OCI-LY3 (cell line): ENCODE measurements around the gene PRMT5.
A peak's percentile ranks its signal among the peaks of the same experiment; 100 is the strongest.

Source experiments
- H2AFZ ChIP-seq: fragments of 200-600, 300-600 bp; shearing (Covaris generic); 2 replicates; pipeline ENCODE4 v1.6.0; 2014; ENCODE audit warnings: antibody characterized with exemption, low read depth, low read length
- H3K27ac ChIP-seq: fragments of 200-600, 300-600 bp; sonication (generic); 2 replicates; pipeline ENCODE4 v1.5.1; 2014; ENCODE audit warnings: mild to moderate bottlenecking, low read length, moderate library complexity, mixed read lengths
- H3K27me3 ChIP-seq: fragments of 200-600, 300-600 bp; sonication (generic); 2 replicates; pipeline ENCODE4 v1.6.1; 2014; ENCODE audit warnings: low read depth, low read length, mixed read lengths
- H3K36me3 ChIP-seq: fragments of 200-600, 300-600 bp; sonication (generic); replicated peaks from 2 replicates; pipeline ENCODE3; 2014; ENCODE audit warnings: low read depth, low read length, mixed read lengths
- H3K4me1 ChIP-seq: fragments of 300-600, 200-600 bp; sonication (generic); 2 replicates; pipeline ENCODE4 v1.6.1; 2014; ENCODE audit warnings: low read length, mixed read lengths
- H3K4me2 ChIP-seq: fragments of 200-600, 300-600 bp; sonication (generic); 2 replicates; pipeline ENCODE4 v1.6.1; 2014; ENCODE audit warnings: low read length, mixed read lengths
- H3K4me3 ChIP-seq: fragments of 300-600, 200-600 bp; sonication (generic); 2 replicates; pipeline ENCODE4 v1.5.1; 2014; ENCODE audit warnings: antibody characterized with exemption, mild to moderate bottlenecking, low read length, moderate library complexity
- H3K79me2 ChIP-seq: fragments of 300-600, 200-600 bp; shearing (Covaris generic); 2 replicates; pipeline ENCODE4 v1.6.1; 2014; ENCODE audit warnings: mild to moderate bottlenecking, low read length, mixed read lengths
- H3K9ac ChIP-seq: fragments of 300-600, 200-600 bp; shearing (Covaris generic); 2 replicates; pipeline ENCODE4 v1.6.0; 2014; ENCODE audit warnings: mild to moderate bottlenecking, low read length, moderate library complexity
- H3K9me3 ChIP-seq: fragments of 200-600, 300-600 bp; shearing (Covaris generic); 2 replicates; pipeline ENCODE4 v1.6.1; 2014; ENCODE audit warnings: low read length, mixed read lengths; ENCODE audit not compliant: insufficient read depth
- H4K20me1 ChIP-seq: fragments of 200-600, 300-600 bp; sonication (generic); 2 replicates; pipeline ENCODE4 v1.6.1; 2016; ENCODE audit warnings: low read length, mixed read lengths; ENCODE audit not compliant: insufficient read depth
- CTCF ChIP-seq: fragments of 200-600, 300-600 bp; sonication (generic); IDR thresholded peaks from 2 replicates; pipeline ENCODE4 v1.5.1; 2014; ENCODE audit warnings: antibody characterized with exemption, low read length, low read depth
- EZH2phosphoT487 ChIP-seq: fragments of 200-600 bp; shearing (Covaris generic); IDR thresholded peaks from 2 replicates; pipeline ENCODE4 v1.6.1; 2018; ENCODE audit warnings: antibody characterized with exemption, mixed run types, low read depth

The PRMT5 gene

GRCh38 chr14:22903742-22904087 is 25.5 kb downstream of the PRMT5 start:
- no peak overlapping the region for H2AFZ ChIP-seq
- H4K20me1 ChIP-seq = no peaks in the 10 kb centered on the region
- no peaks in the 10 kb centered on the region for H3K9me3 ChIP-seq
- no peak overlapping the region for H3K9ac ChIP-seq
- peaks cover 64% of the 10 kb centered on the region for H3K36me3 ChIP-seq
- H3K27me3 ChIP-seq = no peaks in the 10 kb centered on the region
- no peaks in the 10 kb centered on the region for H3K4me1 ChIP-seq
- no peak overlapping the region for H3K4me3 ChIP-seq
- TF ChIP-seq CTCF = no peak
- no peak for TF ChIP-seq EZH2phosphoT487
- H3K27ac ChIP-seq = no peak overlapping the region
- H3K79me2 ChIP-seq = no peaks in the 10 kb centered on the region; the same call in 1 of the 2 replicates
- no peak overlapping the region for H3K4me2 ChIP-seq

GRCh38 chr14:22901799-22902198 is 27.4 kb downstream of the PRMT5 start:
- TF ChIP-seq CTCF (no peak), EZH2phosphoT487 (no peak)
- no peak overlapping the region for H3K4me3 ChIP-seq
- no peak overlapping the region for H3K4me2 ChIP-seq
- peaks cover 71% of the 10 kb centered on the region for H3K36me3 ChIP-seq
- H3K27me3 ChIP-seq = no peaks in the 10 kb centered on the region
- H3K4me1 ChIP-seq = no peaks in the 10 kb centered on the region
- no peaks in the 10 kb centered on the region for H3K9me3 ChIP-seq
- H4K20me1 ChIP-seq = no peaks in the 10 kb centered on the region
- no peaks in the 10 kb centered on the region for H3K79me2 ChIP-seq
- H3K27ac ChIP-seq = no peak overlapping the region
- no peak overlapping the region for H2AFZ ChIP-seq
- H3K9ac ChIP-seq = no peak overlapping the region

GRCh38 chr14:22900081-22900799 is 28.9 kb downstream of the PRMT5 start:
- no peaks in the 10 kb centered on the region for H4K20me1 ChIP-seq
- H3K4me3 ChIP-seq = no peak overlapping the region
- no peaks in the 10 kb centered on the region for H3K79me2 ChIP-seq
- no peak overlapping the region for H3K4me2 ChIP-seq
- no peaks in the 10 kb centered on the region for H3K4me1 ChIP-seq
- peaks cover 61% of the 10 kb centered on the region for H3K36me3 ChIP-seq
- H3K9ac ChIP-seq = no peak overlapping the region
- H3K27me3 ChIP-seq = no peaks in the 10 kb centered on the region
- TF ChIP-seq EZH2phosphoT487 = no peak
- TF ChIP-seq CTCF = peak; percentile 64
- no peak overlapping the region for H2AFZ ChIP-seq
- H3K9me3 ChIP-seq = no peaks in the 10 kb centered on the region
- H3K27ac ChIP-seq = no peak overlapping the region

GRCh38 chr14:22898302-22899090 is 30.7 kb downstream of the PRMT5 start:
- H3K79me2 ChIP-seq = no peaks in the 10 kb centered on the region
- no peak overlapping the region for H2AFZ ChIP-seq
- TF ChIP-seq EZH2phosphoT487 (no peak), CTCF (no peak)
- H3K4me1 ChIP-seq = no peaks in the 10 kb centered on the region
- H3K9me3 ChIP-seq = no peaks in the 10 kb centered on the region
- H3K27me3 ChIP-seq = no peaks in the 10 kb centered on the region
- no peak overlapping the region for H3K4me2 ChIP-seq
- H4K20me1 ChIP-seq = no peaks in the 10 kb centered on the region
- no peak overlapping the region for H3K27ac ChIP-seq
- H3K4me3 ChIP-seq = no peak overlapping the region
- peaks cover 45% of the 10 kb centered on the region for H3K36me3 ChIP-seq
- H3K9ac ChIP-seq = no peak overlapping the region
